GM19438 (cell line): ENCODE data around the gene SLC25A11.
A peak's percentile ranks its signal among the peaks of the same experiment; 100 is the strongest.

Source experiments
- ATAC-seq: cut with Tn5 transposase; IDR thresholded peaks from one replicate; pipeline ENCODE4 v1.9.1; 2021; ENCODE audit warnings: low read depth; ENCODE audit not compliant: unreplicated experiment

SLC25A11 gene

GRCh38 chr17:4939796-4940554, at the start of gene SLC25A11, which contains the start of gene RNF167:
SLC25A11 (minus strand) TSS chr17:4940046; CDS start chr17:4939910, 136 bp downstream.
RNF167 (plus strand) TSS chr17:4940268; CDS start chr17:4940910, 642 bp downstream.
- peak; percentile 67 for ATAC-seq

- ATAC-seq, result no peak
Measured at GRCh38 chr17:4987767-4988567, 48.1 kb upstream of the SLC25A11 start.

- peak; percentile 64 for ATAC-seq
Measured at GRCh38 chr17:4986951-4987766, 47.3 kb upstream of the SLC25A11 start, which contains the start of gene CAMTA2. CAMTA2 (minus strand) TSS chr17:4987675; CDS start chr17:4986222, 1,453 bp downstream.

- no peak for ATAC-seq
Measured at GRCh38 chr17:4986403-4986802, 46.6 kb upstream of the SLC25A11 start.

GRCh38 chr17:4982305-4982704, 42.5 kb upstream of the SLC25A11 start:
- no peak for ATAC-seq

- no peak for ATAC-seq
Measured at GRCh38 chr17:4980644-4981216, 40.9 kb upstream of the SLC25A11 start.

- ATAC-seq, result no peak
Measured at GRCh38 chr17:4978726-4979125, 38.9 kb upstream of the SLC25A11 start.

- no peak for ATAC-seq
Measured at GRCh38 chr17:4974115-4974670, 34.3 kb upstream of the SLC25A11 start.

GRCh38 chr17:4973256-4974114, 33.6 kb upstream of the SLC25A11 start:
- no peak for ATAC-seq

- no peak for ATAC-seq
Measured at GRCh38 chr17:4972752-4973151, 32.9 kb upstream of the SLC25A11 start.

- no peak for ATAC-seq
Measured at GRCh38 chr17:4972322-4972721, 32.5 kb upstream of the SLC25A11 start.

GRCh38 chr17:4971826-4972225, 32.0 kb upstream of the SLC25A11 start:
- no peak for ATAC-seq

GRCh38 chr17:4970273-4970672, 30.4 kb upstream of the SLC25A11 start:
- no peak for ATAC-seq

GRCh38 chr17:4969551-4970173, 29.8 kb upstream of the SLC25A11 start:
- no peak for ATAC-seq

GRCh38 chr17:4969047-4969550, 29.3 kb upstream of the SLC25A11 start:
- no peak for ATAC-seq

- ATAC-seq, result no peak
Measured at GRCh38 chr17:4968486-4969046, 28.7 kb upstream of the SLC25A11 start.

- peak; percentile 60 for ATAC-seq
Measured at GRCh38 chr17:4967539-4968485, 28.0 kb upstream of the SLC25A11 start, which contains the start of gene SPAG7. SPAG7 (minus strand) TSS chr17:4967817; CDS start chr17:4967804, 13 bp downstream.
